Trophoblast cell (in vitro differentiated cells and primary cell): ENCODE results near the gene CRYBA4.

Experiments
- DNase-seq, 2 donors: peaks; one replicate each; pipeline ENCODE4 v3.0.0-alpha.2; 2016
- H2AFZ ChIP-seq: 2 replicates; pipeline ENCODE4 v1.6.1; 2013; ENCODE audit warnings: low read length, moderate library complexity, mild to moderate bottlenecking; ENCODE audit not compliant: insufficient read depth, poor library complexity
- H2AK5ac ChIP-seq: 2 replicates; pipeline ENCODE4 v1.6.1; 2013; ENCODE audit warnings: mild to moderate bottlenecking, low read length
- H2BK120ac ChIP-seq: 2 replicates; pipeline ENCODE4 v1.6.1; 2013; ENCODE audit warnings: low read length, mild to moderate bottlenecking, moderate library complexity; ENCODE audit not compliant: insufficient read depth, poor library complexity
- H2BK12ac ChIP-seq: 2 replicates; pipeline ENCODE4 v1.6.1; 2013; ENCODE audit warnings: mild to moderate bottlenecking, low read length, moderate library complexity
- H2BK5ac ChIP-seq: 2 replicates; pipeline ENCODE4 v1.6.1; 2013; ENCODE audit warnings: low read length, low read depth, moderate library complexity, mild to moderate bottlenecking; ENCODE audit not compliant: poor library complexity
- H3K14ac ChIP-seq: 2 replicates; pipeline ENCODE4 v1.6.1; 2013; ENCODE audit warnings: mild to moderate bottlenecking, low read length
- H3K18ac ChIP-seq: 2 replicates; pipeline ENCODE4 v1.6.1; 2013; ENCODE audit warnings: mild to moderate bottlenecking, low read length
- H3K23ac ChIP-seq: 2 replicates; pipeline ENCODE4 v1.6.1; 2013; ENCODE audit warnings: low read length
- H3K27ac ChIP-seq: 2 replicates; pipeline ENCODE4 v1.5.1; 2013; ENCODE audit warnings: low read depth, mild to moderate bottlenecking, inconsistent platforms, low read length, moderate library complexity
- H3K27me3 ChIP-seq: 2 replicates; pipeline ENCODE4 v1.6.1; 2013; ENCODE audit warnings: inconsistent platforms, mild to moderate bottlenecking, low read length, moderate library complexity; ENCODE audit not compliant: insufficient read depth
- H3K36me3 ChIP-seq, 2 experiments: 1 replicate in 1 of 2; 2 replicates in 1 of 2; pipeline ENCODE4 v1.6.1; 2013; ENCODE audit warnings: low read length in 2 of 2, mild to moderate bottlenecking in 2 of 2, moderate library complexity in 1 of 2; ENCODE audit not compliant: insufficient read depth in 2 of 2, control insufficient read depth in 1 of 2
- H3K4ac ChIP-seq: 2 replicates; pipeline ENCODE4 v1.6.1; 2013; ENCODE audit warnings: low read depth, mild to moderate bottlenecking, low read length, moderate library complexity
- H3K4me1 ChIP-seq, 2 experiments: 1 replicate in 1 of 2; 2 replicates in 1 of 2; pipeline ENCODE4 v1.6.1; 2013; ENCODE audit warnings: low read length in 2 of 2, mild to moderate bottlenecking in 2 of 2, moderate library complexity in 1 of 2; ENCODE audit not compliant: insufficient read depth in 2 of 2, control insufficient read depth in 1 of 2
- H3K4me2 ChIP-seq: 2 replicates; pipeline ENCODE4 v1.6.1; 2013; ENCODE audit warnings: inconsistent platforms, mild to moderate bottlenecking, low read length, moderate library complexity
- H3K4me3 ChIP-seq: 2 replicates; pipeline ENCODE4 v1.5.1; 2013; ENCODE audit warnings: mild to moderate bottlenecking, low read depth, low read length, inconsistent platforms
- H3K79me1 ChIP-seq: one replicate; pipeline ENCODE4 v1.6.1; 2013; ENCODE audit warnings: low read length
- H3K79me2 ChIP-seq: 2 replicates; pipeline ENCODE4 v1.6.1; 2013; ENCODE audit warnings: low read length, mild to moderate bottlenecking; ENCODE audit not compliant: control insufficient read depth, insufficient read depth, poor library complexity
- H3K9ac ChIP-seq: 2 replicates; pipeline ENCODE4 v1.6.1; 2013; ENCODE audit warnings: mild to moderate bottlenecking, low read length
- H3K9me3 ChIP-seq: 2 replicates; pipeline ENCODE4 v1.6.1; 2013; ENCODE audit warnings: low read depth, mild to moderate bottlenecking, control low read depth, inconsistent platforms, low read length; ENCODE audit not compliant: insufficient read depth
- H4K12ac ChIP-seq: 2 replicates; pipeline ENCODE4 v1.6.1; 2013; ENCODE audit warnings: low read depth, mild to moderate bottlenecking, low read length, moderate library complexity
- H4K8ac ChIP-seq: 2 replicates; pipeline ENCODE4 v1.6.1; 2013; ENCODE audit warnings: low read depth, mild to moderate bottlenecking, low read length, moderate library complexity
- H4K91ac ChIP-seq: one replicate; pipeline ENCODE4 v1.6.1; 2013; ENCODE audit warnings: low read depth, mild to moderate bottlenecking, low read length, moderate library complexity
- WGBS: extraction: QIAGEN DNeasy Blood & Tissue Kit; methylation state at CpG from one replicate; pipeline ENCODE4 v1.1.7; 2013; ENCODE audit warnings: missing lambda C conversion rate; ENCODE audit not compliant: insufficient read length, insufficient coverage; ENCODE audit errors: extremely low coverage; 5-methylcytosine and 5-hydroxymethylcytosine counted together

Gene CRYBA4

DNA sequence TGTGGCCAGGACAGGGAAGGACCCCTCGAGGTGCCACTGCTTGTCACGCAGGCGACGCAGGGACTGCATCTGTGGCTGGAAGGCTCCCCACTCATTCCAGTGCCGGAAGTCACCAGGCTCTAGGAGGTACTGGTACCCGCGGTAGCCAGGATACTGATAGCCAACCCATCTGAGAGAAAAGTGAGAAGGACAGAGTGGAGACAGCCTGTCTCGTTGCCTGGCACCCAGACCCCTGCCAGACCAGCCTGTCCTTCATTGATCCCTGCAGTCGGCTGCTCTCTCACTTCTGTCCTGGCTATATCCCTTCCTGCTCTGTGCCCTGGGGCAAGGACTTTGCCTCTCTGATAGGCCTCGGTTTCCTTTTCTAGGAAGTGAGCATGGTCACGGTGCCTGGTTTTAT is 22.3 kb upstream of the CRYBA4 start:
- Histone ChIP-seq H3K27ac (no peak overlapping the region), H2AFZ (no peak overlapping the region), H2BK5ac (no peak overlapping the region), H3K4me1 (no peaks in the 10 kb centered on the region), H3K79me1 (no peaks in the 10 kb centered on the region), H3K18ac (no peak overlapping the region), H4K12ac (no peak overlapping the region), H2AK5ac (no peak overlapping the region), H3K4ac (no peak overlapping the region), H3K9me3 (no peaks in the 10 kb centered on the region), H3K23ac (no peak overlapping the region), H3K36me3 (no peaks in the 10 kb centered on the region), H3K4me2 (no peak overlapping the region), H3K79me2 (no peaks in the 10 kb centered on the region), H2BK120ac (no peak overlapping the region), H3K4me3 (no peak overlapping the region), H3K14ac (no peak overlapping the region), H4K8ac (no peak overlapping the region), H3K27me3 (peaks cover 1% of the 10 kb centered on the region), H2BK12ac (no peak overlapping the region), H4K91ac (no peak overlapping the region), H3K9ac (no peak overlapping the region)
- WGBS: no CpG with 5 or more reads among the region's 11 CpGs
- DNase-seq: no peak

- H3K79me2 ChIP-seq: no peaks in the 10 kb centered on the region
- H3K18ac ChIP-seq: no peak overlapping the region
- no peak overlapping the region for H3K14ac ChIP-seq
- DNase-seq: no peak
- no peak overlapping the region for H3K4ac ChIP-seq
- no peak overlapping the region for H3K9ac ChIP-seq
- H2BK120ac ChIP-seq: no peak overlapping the region
- WGBS: no CpG with 5 or more reads among the region's 12 CpGs
- no peaks in the 10 kb centered on the region for H3K9me3 ChIP-seq
- no peak overlapping the region for H3K27ac ChIP-seq
- H2AK5ac ChIP-seq: no peak overlapping the region
- peaks cover 3% of the 10 kb centered on the region for H3K27me3 ChIP-seq
- H3K36me3 ChIP-seq: no peaks in the 10 kb centered on the region
- H2AFZ ChIP-seq: no peak overlapping the region
- no peak overlapping the region for H4K8ac ChIP-seq
- H4K12ac ChIP-seq: no peak overlapping the region
- no peaks in the 10 kb centered on the region for H3K79me1 ChIP-seq
- H2BK5ac ChIP-seq: no peak overlapping the region
- no peak overlapping the region for H2BK12ac ChIP-seq
- H3K4me1 ChIP-seq: no peaks in the 10 kb centered on the region
- no peak overlapping the region for H4K91ac ChIP-seq
- no peak overlapping the region for H3K4me3 ChIP-seq
- H3K23ac ChIP-seq: no peak overlapping the region
- no peak overlapping the region for H3K4me2 ChIP-seq
Measured at GRCh38 chr22:26601726-26602125, 20.0 kb upstream of the CRYBA4 start.

- no peak overlapping the region for H3K14ac ChIP-seq
- H3K79me2 ChIP-seq: no peaks in the 10 kb centered on the region
- H3K27me3 ChIP-seq: peaks cover 3% of the 10 kb centered on the region
- no peak overlapping the region for H3K27ac ChIP-seq
- H2BK5ac ChIP-seq: no peak overlapping the region
- H4K12ac ChIP-seq: no peak overlapping the region
- H2BK120ac ChIP-seq: no peak overlapping the region
- no peak overlapping the region for H4K91ac ChIP-seq
- H3K18ac ChIP-seq: no peak overlapping the region
- no peak overlapping the region for H4K8ac ChIP-seq
- H3K79me1 ChIP-seq: no peaks in the 10 kb centered on the region
- H3K23ac ChIP-seq: no peak overlapping the region
- no peak overlapping the region for H2BK12ac ChIP-seq
- no peaks in the 10 kb centered on the region for H3K36me3 ChIP-seq
- no peak overlapping the region for H3K4me2 ChIP-seq
- no peak overlapping the region for H3K4ac ChIP-seq
- DNase-seq: no peak
- no CpG with 5 or more reads among the region's 4 CpGs for WGBS
- H2AK5ac ChIP-seq: no peak overlapping the region
- no peak overlapping the region for H3K9ac ChIP-seq
- no peaks in the 10 kb centered on the region for H3K4me1 ChIP-seq
- H2AFZ ChIP-seq: no peak overlapping the region
- H3K9me3 ChIP-seq: no peaks in the 10 kb centered on the region
- no peak overlapping the region for H3K4me3 ChIP-seq
Measured at GRCh38 chr22:26602127-26602526, 19.6 kb upstream of the CRYBA4 start.

GRCh38 chr22:26604368-26604767 is 17.4 kb upstream of the CRYBA4 start:
- H3K27me3 ChIP-seq: peaks cover 3% of the 10 kb centered on the region
- no peaks in the 10 kb centered on the region for H3K36me3 ChIP-seq
- H3K9me3 ChIP-seq: no peaks in the 10 kb centered on the region
- no peaks in the 10 kb centered on the region for H3K4me1 ChIP-seq
- no peak overlapping the region for H3K14ac ChIP-seq
- no peak overlapping the region for H3K4me2 ChIP-seq
- H4K91ac ChIP-seq: no peak overlapping the region
- H3K23ac ChIP-seq: no peak overlapping the region
- H4K12ac ChIP-seq: no peak overlapping the region
- WGBS: no CpG with 5 or more reads among the region's 1 CpG
- no peak overlapping the region for H3K18ac ChIP-seq
- no peaks in the 10 kb centered on the region for H3K79me1 ChIP-seq
- no peak overlapping the region for H4K8ac ChIP-seq
- no peak overlapping the region for H3K4ac ChIP-seq
- H2BK5ac ChIP-seq: no peak overlapping the region
- no peak overlapping the region for H2AFZ ChIP-seq
- no peak overlapping the region for H2BK120ac ChIP-seq
- H3K4me3 ChIP-seq: peak overlapping the region; percentile 8
- no peak overlapping the region for H3K27ac ChIP-seq
- no peak for DNase-seq
- H3K79me2 ChIP-seq: no peaks in the 10 kb centered on the region
- H2AK5ac ChIP-seq: no peak overlapping the region
- no peak overlapping the region for H2BK12ac ChIP-seq
- no peak overlapping the region for H3K9ac ChIP-seq
